ENCODE results near the gene GREB1L.
"Not testable (repeated sequence)": the region's sequence is repeated elsewhere in the genome, so short reads cannot be mapped to it uniquely, and the experiment has no call there.

DNA sequence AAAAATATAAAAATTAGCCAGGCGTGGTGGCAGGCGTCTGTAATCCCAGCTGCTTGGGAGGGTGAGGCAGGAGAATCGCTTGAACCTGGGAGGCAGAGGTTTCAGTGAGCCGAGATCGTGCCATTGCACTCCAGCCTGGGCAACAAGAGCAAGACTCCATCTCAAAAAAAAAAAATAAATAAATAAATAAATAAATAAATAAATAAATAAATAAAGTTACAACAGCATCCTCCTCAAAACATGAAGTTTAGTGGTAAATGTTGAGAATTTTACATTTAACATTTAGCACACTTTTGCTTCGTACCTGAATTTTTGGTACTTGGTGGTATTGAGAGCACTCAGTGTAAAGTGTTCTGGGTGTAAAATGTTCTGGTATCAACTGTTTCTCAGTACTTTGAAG is 36.2 kb downstream of the GREB1L start:
- TF ChIP-seq POLR2AphosphoS5, POLR2A (IDR thresholded peaks at IDR 0.05): not testable (repeated sequence)
- TF ChIP-seq, protein P1, sequence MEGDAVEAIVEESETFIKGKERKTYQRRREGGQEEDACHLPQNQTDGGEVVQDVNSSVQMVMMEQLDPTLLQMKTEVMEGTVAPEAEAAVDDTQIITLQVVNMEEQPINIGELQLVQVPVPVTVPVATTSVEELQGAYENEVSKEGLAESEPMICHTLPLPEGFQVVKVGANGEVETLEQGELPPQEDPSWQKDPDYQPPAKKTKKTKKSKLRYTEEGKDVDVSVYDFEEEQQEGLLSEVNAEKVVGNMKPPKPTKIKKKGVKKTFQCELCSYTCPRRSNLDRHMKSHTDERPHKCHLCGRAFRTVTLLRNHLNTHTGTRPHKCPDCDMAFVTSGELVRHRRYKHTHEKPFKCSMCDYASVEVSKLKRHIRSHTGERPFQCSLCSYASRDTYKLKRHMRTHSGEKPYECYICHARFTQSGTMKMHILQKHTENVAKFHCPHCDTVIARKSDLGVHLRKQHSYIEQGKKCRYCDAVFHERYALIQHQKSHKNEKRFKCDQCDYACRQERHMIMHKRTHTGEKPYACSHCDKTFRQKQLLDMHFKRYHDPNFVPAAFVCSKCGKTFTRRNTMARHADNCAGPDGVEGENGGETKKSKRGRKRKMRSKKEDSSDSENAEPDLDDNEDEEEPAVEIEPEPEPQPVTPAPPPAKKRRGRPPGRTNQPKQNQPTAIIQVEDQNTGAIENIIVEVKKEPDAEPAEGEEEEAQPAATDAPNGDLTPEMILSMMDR (IDR thresholded peaks at IDR 0.05): not testable (repeated sequence)

Data from prostate gland (tissue), 2 donors.